Neural progenitor cell (in vitro differentiated cells): ENCODE measurements around the gene KRAS. TPM values are rescaled to one million over a fixed set of nuclear protein-coding genes. Genes with fewer than 3 reads are reported as not detected.

Experiments
- DNase-seq: peaks from one replicate; pipeline ENCODE4 v3.0.0-alpha.2; 2016; ENCODE audit warnings: low spot score
- H2AFZ ChIP-seq: fragments of 200-600 bp; sonication (generic); replicated peaks from 2 replicates; pipeline ENCODE4 v1.6.1; 2016; ENCODE audit warnings: antibody characterized with exemption
- H3F3A ChIP-seq: fragments of 200-600 bp; sonication (generic); 2 replicates; pipeline ENCODE4 v1.6.1; 2016; ENCODE audit warnings: antibody characterized with exemption, low read depth
- H3K27ac ChIP-seq: fragments of 200-600 bp; sonication (generic); 2 replicates; pipeline ENCODE4 v1.5.1; 2016; ENCODE audit warnings: mild to moderate bottlenecking
- H3K27me3 ChIP-seq: fragments of 200-600 bp; sonication (generic); 2 replicates; pipeline ENCODE4 v1.6.1; 2016; ENCODE audit warnings: mild to moderate bottlenecking, moderate library complexity
- H3K36me3 ChIP-seq: fragments of 200-600 bp; sonication (generic); 2 replicates; pipeline ENCODE4 v1.5.1; 2016
- H3K4me1 ChIP-seq: fragments of 200-600 bp; sonication (generic); 2 replicates; pipeline ENCODE4 v1.6.1; 2016; ENCODE audit warnings: mixed run types
- H3K4me2 ChIP-seq: fragments of 200-600 bp; sonication (generic); 2 replicates; pipeline ENCODE4 v1.6.1; 2016
- H3K4me3 ChIP-seq: fragments of 200-600 bp; sonication (generic); 2 replicates; pipeline ENCODE4 v1.5.1; 2016
- H3K79me2 ChIP-seq: fragments of 200-600 bp; sonication (generic); 2 replicates; pipeline ENCODE4 v1.6.1; 2016; ENCODE audit warnings: low read depth
- H3K9ac ChIP-seq: fragments of 200-600 bp; sonication (generic); 2 replicates; pipeline ENCODE4 v1.6.1; 2016
- H3K9me3 ChIP-seq: fragments of 200-600 bp; sonication (generic); 2 replicates; pipeline ENCODE4 v1.5.1; 2016; ENCODE audit warnings: low read depth
- H4K20me1 ChIP-seq: fragments of 200-600 bp; sonication (generic); 2 replicates; pipeline ENCODE4 v1.6.1; 2016; ENCODE audit warnings: low read depth
- H3K27ac Mint-ChIP-seq: 3 replicates; pipeline ENCODE4 v1.8.0; 2021; ENCODE audit warnings: mixed read lengths
- H3K27me3 Mint-ChIP-seq: 2 replicates; pipeline ENCODE4 v1.8.0; 2022; ENCODE audit warnings: low read depth, mild to moderate bottlenecking, inconsistent platforms, moderate library complexity, mixed read lengths; ENCODE audit not compliant: insufficient read depth
- H3K36me3 Mint-ChIP-seq: 3 replicates; pipeline ENCODE4 v1.8.0; 2021; ENCODE audit warnings: mixed read lengths
- H3K4me1 Mint-ChIP-seq: 3 replicates; pipeline ENCODE4 v1.8.0; 2021; ENCODE audit warnings: mixed read lengths
- H3K4me3 Mint-ChIP-seq: 3 replicates; pipeline ENCODE4 v1.8.0; 2021; ENCODE audit warnings: mild to moderate bottlenecking, moderate library complexity, mixed read lengths
- H3K9me3 Mint-ChIP-seq: 3 replicates; pipeline ENCODE4 v1.8.0; 2020; ENCODE audit warnings: mixed read lengths
- EZH2 ChIP-seq: fragments of 200-600 bp; sonication (generic); IDR thresholded peaks from 2 replicates; pipeline ENCODE4 v1.6.1; 2017; ENCODE audit warnings: antibody characterized with exemption, mild to moderate bottlenecking, moderate library complexity
- EZH2phosphoT487 ChIP-seq: fragments of 200-600 bp; sonication (generic); IDR thresholded peaks from 2 replicates; pipeline ENCODE4 v1.6.1; 2017; ENCODE audit warnings: antibody characterized with exemption
- total RNA-seq: library from RNA; depleted of rRNA; stranded (reverse); fragments of >200 nt; gene quantifications from 2 replicates; pipeline ENCODE4 v1.2.3, GENCODE V29; 2015; ENCODE audit warnings: low replicate concordance
- TF ChIP-seq, protein P1 (sequence below): fragments of 200-600 bp; sonication (generic); IDR thresholded peaks from 2 replicates; pipeline ENCODE4 v1.5.1; 2017; ENCODE audit warnings: antibody characterized with exemption, mild to moderate bottlenecking

KRAS gene
- total RNA-seq, 1 donor from 2014 or later: 49.9 TPM

DNA sequence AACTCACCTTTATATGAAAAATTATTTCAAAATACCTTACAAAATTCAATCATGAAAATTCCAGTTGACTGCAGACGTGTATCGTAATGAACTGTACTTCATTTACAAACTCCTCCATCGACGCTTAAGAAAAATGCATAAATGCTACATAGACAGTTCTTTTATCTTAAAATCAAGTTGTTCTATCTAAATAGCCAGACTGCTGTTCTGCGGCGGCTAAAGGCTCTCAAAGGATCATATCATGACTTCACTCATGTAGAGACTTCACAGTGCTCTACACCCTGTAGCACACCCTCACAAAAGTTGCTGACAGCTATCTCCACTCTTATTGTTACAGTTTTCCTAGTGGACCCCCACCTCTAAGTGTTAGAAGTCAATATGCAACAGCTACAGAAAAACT is 5.2 kb downstream of the KRAS start:
- H3F3A ChIP-seq: peaks cover 3% of the 10 kb centered on the region
- Mint-ChIP-seq H3K4me1 (peaks cover 9% of the 10 kb centered on the region), H3K27me3 (peaks cover 2% of the 10 kb centered on the region), H3K9me3 (peaks cover 2% of the 10 kb centered on the region), H3K27ac (no peak overlapping the region), H3K36me3 (peaks cover 19% of the 10 kb centered on the region), H3K4me3 (no peak overlapping the region)
- no peaks in the 10 kb centered on the region for H3K4me1 ChIP-seq
- no peak for DNase-seq
- no peaks in the 10 kb centered on the region for H3K27me3 ChIP-seq
- H3K4me2 ChIP-seq: no peak overlapping the region
- H3K27ac ChIP-seq: no peak overlapping the region
- H2AFZ ChIP-seq: no peak overlapping the region
- H3K9ac ChIP-seq: no peak overlapping the region
- TF ChIP-seq EZH2 (no peak), EZH2phosphoT487 (no peak)
- TF ChIP-seq, protein P1, sequence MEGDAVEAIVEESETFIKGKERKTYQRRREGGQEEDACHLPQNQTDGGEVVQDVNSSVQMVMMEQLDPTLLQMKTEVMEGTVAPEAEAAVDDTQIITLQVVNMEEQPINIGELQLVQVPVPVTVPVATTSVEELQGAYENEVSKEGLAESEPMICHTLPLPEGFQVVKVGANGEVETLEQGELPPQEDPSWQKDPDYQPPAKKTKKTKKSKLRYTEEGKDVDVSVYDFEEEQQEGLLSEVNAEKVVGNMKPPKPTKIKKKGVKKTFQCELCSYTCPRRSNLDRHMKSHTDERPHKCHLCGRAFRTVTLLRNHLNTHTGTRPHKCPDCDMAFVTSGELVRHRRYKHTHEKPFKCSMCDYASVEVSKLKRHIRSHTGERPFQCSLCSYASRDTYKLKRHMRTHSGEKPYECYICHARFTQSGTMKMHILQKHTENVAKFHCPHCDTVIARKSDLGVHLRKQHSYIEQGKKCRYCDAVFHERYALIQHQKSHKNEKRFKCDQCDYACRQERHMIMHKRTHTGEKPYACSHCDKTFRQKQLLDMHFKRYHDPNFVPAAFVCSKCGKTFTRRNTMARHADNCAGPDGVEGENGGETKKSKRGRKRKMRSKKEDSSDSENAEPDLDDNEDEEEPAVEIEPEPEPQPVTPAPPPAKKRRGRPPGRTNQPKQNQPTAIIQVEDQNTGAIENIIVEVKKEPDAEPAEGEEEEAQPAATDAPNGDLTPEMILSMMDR: no peak
- H3K4me3 ChIP-seq: no peak overlapping the region
- peaks cover 81% of the 10 kb centered on the region for H3K79me2 ChIP-seq
- peaks cover 7% of the 10 kb centered on the region for H3K36me3 ChIP-seq
- no peaks in the 10 kb centered on the region for H3K9me3 ChIP-seq
- peaks cover 65% of the 10 kb centered on the region for H4K20me1 ChIP-seq

DNA sequence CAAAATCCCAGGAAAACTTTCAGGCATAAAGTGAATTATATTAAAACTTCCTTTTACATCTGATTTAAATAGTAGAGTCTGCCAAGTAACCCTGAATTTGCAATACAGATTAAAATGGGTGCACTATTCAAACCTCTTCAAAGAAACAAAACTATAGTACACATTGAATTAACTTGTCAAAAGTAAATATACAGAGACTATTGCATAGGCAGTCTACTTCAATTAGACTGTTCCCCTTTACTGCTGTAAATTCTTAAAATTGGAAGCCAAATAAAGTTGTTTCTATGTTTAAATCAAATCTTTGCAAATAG is 7.1 kb downstream of the KRAS start:
- peaks cover 55% of the 10 kb centered on the region for H4K20me1 ChIP-seq
- peaks cover 19% of the 10 kb centered on the region for H3K36me3 Mint-ChIP-seq
- H3K27me3 ChIP-seq: no peaks in the 10 kb centered on the region
- H3K4me1 Mint-ChIP-seq: peaks cover 3% of the 10 kb centered on the region
- H3K9ac ChIP-seq: no peak overlapping the region
- peaks cover 7% of the 10 kb centered on the region for H3K36me3 ChIP-seq
- H3K9me3 ChIP-seq: no peaks in the 10 kb centered on the region
- no peak overlapping the region for H3K4me2 ChIP-seq
- H3K4me3 ChIP-seq: no peak overlapping the region
- H3K27me3 Mint-ChIP-seq: no peaks in the 10 kb centered on the region
- H3K79me2 ChIP-seq: peaks cover 83% of the 10 kb centered on the region
- H3K9me3 Mint-ChIP-seq: peaks cover 2% of the 10 kb centered on the region
- TF ChIP-seq EZH2phosphoT487 (no peak), EZH2 (no peak)
- TF ChIP-seq, protein P1: no peak
- no peak overlapping the region for H3K27ac ChIP-seq
- no peak for DNase-seq
- H3K27ac Mint-ChIP-seq: no peak overlapping the region
- no peak overlapping the region for H2AFZ ChIP-seq
- H3F3A ChIP-seq: peaks cover 3% of the 10 kb centered on the region
- H3K4me1 ChIP-seq: no peaks in the 10 kb centered on the region
- H3K4me3 Mint-ChIP-seq: no peak overlapping the region

DNA sequence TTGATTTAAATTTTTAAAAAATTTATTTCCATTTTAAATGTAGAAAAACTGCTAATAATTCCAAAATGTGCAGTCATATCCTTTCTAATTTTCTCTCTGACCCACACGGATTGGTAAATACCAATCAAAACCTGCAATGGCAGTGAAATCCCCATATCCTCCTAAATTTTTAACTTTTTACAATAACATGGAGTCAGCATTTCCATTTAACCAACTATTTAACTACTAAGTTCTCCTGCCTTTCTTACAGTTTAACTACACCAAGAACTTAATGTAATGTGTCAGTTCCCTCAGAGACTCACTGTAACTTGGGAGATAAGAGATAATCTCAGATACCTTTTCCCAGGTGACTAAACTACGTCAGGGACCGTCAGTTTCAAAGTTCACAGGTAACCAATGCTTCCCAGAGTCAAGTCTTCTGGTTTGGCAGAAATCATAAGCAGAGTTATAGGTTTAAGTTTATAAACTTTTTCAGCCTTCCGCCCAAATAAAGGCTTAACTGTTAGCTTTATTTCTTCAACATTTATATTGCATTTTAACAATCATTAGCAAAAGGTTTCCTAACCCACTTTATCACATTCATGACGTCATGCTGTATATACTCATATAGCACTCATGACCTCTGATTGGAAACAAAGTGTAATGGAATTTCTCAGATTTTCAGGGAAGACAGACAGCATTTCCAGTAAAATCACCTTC is 7.6 kb downstream of the KRAS start:
- H3K36me3 ChIP-seq: peaks cover 7% of the 10 kb centered on the region
- peaks cover 52% of the 10 kb centered on the region for H4K20me1 ChIP-seq
- H3K79me2 ChIP-seq: peaks cover 81% of the 10 kb centered on the region
- peaks cover 19% of the 10 kb centered on the region for H3K36me3 Mint-ChIP-seq
- H3K4me2 ChIP-seq: no peak overlapping the region
- no peak overlapping the region for H2AFZ ChIP-seq
- H3K4me3 ChIP-seq: no peak overlapping the region
- DNase-seq: no peak
- H3K27ac Mint-ChIP-seq: no peak overlapping the region
- H3K9ac ChIP-seq: no peak overlapping the region
- no peaks in the 10 kb centered on the region for H3K27me3 Mint-ChIP-seq
- H3K27me3 ChIP-seq: no peaks in the 10 kb centered on the region
- no peaks in the 10 kb centered on the region for H3K4me1 ChIP-seq
- peaks cover 3% of the 10 kb centered on the region for H3F3A ChIP-seq
- TF ChIP-seq, protein P1: no peak
- TF ChIP-seq EZH2 (no peak), EZH2phosphoT487 (no peak)
- peaks cover 2% of the 10 kb centered on the region for H3K9me3 Mint-ChIP-seq
- H3K4me1 Mint-ChIP-seq: peaks cover 3% of the 10 kb centered on the region
- no peaks in the 10 kb centered on the region for H3K9me3 ChIP-seq
- H3K27ac ChIP-seq: no peak overlapping the region
- H3K4me3 Mint-ChIP-seq: no peak overlapping the region
